HEK293T (cell line): ENCODE results near the gene EPB41L4B.

ENCODE experiments used
- ARNT ChIP-seq: fragments of 450-650 bp; IDR thresholded peaks from 2 replicates; pipeline ENCODE4 v1.6.1; 2017; ENCODE audit warnings: mild to moderate bottlenecking
- BHLHE40 ChIP-seq: fragments of 450-650 bp; IDR thresholded peaks from 2 replicates; pipeline ENCODE4 v1.6.1; 2016; ENCODE audit warnings: mild to moderate bottlenecking, moderate library complexity, borderline replicate concordance
- ELF4 ChIP-seq: fragments of 450-650 bp; IDR thresholded peaks from 2 replicates; pipeline ENCODE4 v1.6.1; 2017; ENCODE audit warnings: antibody characterized with exemption
- FOXA1 ChIP-seq: fragments of 450-650 bp; IDR thresholded peaks from 2 replicates; pipeline ENCODE4 v1.6.1; 2016; ENCODE audit warnings: mild to moderate bottlenecking
- SP1 ChIP-seq: fragments of 450-650 bp; IDR thresholded peaks from 2 replicates; pipeline ENCODE4 v1.6.1; 2017
- TARDBP ChIP-seq: fragments of 450-650 bp; IDR thresholded peaks from 2 replicates; pipeline ENCODE4 v1.6.1; 2016
- ZNF384 ChIP-seq: fragments of 450-650 bp; IDR thresholded peaks from 2 replicates; pipeline ENCODE4 v1.6.1; 2016
- TF ChIP-seq, protein P1 (sequence below): fragments of 450-650 bp; IDR thresholded peaks from 2 replicates; pipeline ENCODE4 v1.6.1; 2016

DNA sequence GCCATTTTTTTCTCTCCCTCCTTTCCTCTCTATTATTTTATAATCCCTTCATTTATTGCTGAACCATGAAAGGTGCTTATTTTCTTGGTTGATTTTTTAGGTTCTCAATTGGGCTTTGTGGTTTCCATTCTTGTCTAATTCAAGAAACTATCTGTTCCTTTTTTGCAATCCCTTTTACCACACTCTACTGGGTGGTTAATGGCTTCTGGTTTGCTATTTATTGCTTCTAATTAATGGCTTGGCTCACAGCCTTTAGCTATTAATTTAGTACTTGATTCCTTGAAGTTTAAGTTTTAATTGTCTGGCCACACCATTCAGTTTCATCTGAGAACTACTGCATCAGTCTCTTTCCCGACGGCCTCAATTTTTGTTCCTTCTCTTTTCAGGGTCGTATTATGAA lies 159.4 kb downstream of the EPB41L4B start:
- no peak for TF ChIP-seq TARDBP
- no peak for TF ChIP-seq ZNF384
- TF ChIP-seq, protein P1, sequence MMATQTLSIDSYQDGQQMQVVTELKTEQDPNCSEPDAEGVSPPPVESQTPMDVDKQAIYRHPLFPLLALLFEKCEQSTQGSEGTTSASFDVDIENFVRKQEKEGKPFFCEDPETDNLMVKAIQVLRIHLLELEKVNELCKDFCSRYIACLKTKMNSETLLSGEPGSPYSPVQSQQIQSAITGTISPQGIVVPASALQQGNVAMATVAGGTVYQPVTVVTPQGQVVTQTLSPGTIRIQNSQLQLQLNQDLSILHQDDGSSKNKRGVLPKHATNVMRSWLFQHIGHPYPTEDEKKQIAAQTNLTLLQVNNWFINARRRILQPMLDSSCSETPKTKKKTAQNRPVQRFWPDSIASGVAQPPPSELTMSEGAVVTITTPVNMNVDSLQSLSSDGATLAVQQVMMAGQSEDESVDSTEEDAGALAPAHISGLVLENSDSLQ = no peak
- TF ChIP-seq BHLHE40 = no peak
- TF ChIP-seq FOXA1 = no peak
- TF ChIP-seq SP1 = no peak
- TF ChIP-seq ELF4 = no peak
- TF ChIP-seq ARNT = no peak
